ENCODE results near the gene FOXK2. TPM values are rescaled to one million over a fixed set of nuclear protein-coding genes. Genes with fewer than 3 reads are reported as not detected.
A peak's percentile ranks its signal among the peaks of the same experiment; 100 is the strongest.
"Not testable (repeated sequence)": the region's sequence is repeated elsewhere in the genome, so short reads cannot be mapped to it uniquely, and the experiment has no call there.

Gene FOXK2
- total and polyA plus RNA-seq, 2 experiments from 2014 or later, result 22.0 to 63.0 TPM

- TF ChIP-seq, protein P1, sequence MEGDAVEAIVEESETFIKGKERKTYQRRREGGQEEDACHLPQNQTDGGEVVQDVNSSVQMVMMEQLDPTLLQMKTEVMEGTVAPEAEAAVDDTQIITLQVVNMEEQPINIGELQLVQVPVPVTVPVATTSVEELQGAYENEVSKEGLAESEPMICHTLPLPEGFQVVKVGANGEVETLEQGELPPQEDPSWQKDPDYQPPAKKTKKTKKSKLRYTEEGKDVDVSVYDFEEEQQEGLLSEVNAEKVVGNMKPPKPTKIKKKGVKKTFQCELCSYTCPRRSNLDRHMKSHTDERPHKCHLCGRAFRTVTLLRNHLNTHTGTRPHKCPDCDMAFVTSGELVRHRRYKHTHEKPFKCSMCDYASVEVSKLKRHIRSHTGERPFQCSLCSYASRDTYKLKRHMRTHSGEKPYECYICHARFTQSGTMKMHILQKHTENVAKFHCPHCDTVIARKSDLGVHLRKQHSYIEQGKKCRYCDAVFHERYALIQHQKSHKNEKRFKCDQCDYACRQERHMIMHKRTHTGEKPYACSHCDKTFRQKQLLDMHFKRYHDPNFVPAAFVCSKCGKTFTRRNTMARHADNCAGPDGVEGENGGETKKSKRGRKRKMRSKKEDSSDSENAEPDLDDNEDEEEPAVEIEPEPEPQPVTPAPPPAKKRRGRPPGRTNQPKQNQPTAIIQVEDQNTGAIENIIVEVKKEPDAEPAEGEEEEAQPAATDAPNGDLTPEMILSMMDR (IDR thresholded peaks at IDR 0.05; ENCODE audit: low read depth, low read length), result no peak
- H3K27ac ChIP-seq, result no peak overlapping the region
- DNase-seq (ENCODE audit: low read depth in 1 of 2, low spot score in 1 of 2), result no peak
Measured at GRCh38 chr17:82561429-82562035, 42.0 kb downstream of the FOXK2 start.

GRCh38 chr17:82562718-82563220, 43.2 kb downstream of the FOXK2 start:
- H3K27me3 ChIP-seq; H3K9me3 ChIP-seq (ENCODE audit: low read depth); H3K4me3 ChIP-seq; H3K36me3 ChIP-seq; H3K27ac ChIP-seq; DNase-seq (ENCODE audit: low read depth in 1 of 2, low spot score in 1 of 2): not testable (repeated sequence)
- H3K4me1 ChIP-seq (ENCODE audit: low read depth), result peaks cover 20% of the 10 kb centered on the region

More at GRCh38 chr17:82561429-82562035, 42.0 kb downstream of the FOXK2 start:
- H3K9me3 ChIP-seq (ENCODE audit: low read depth), result no peaks in the 10 kb centered on the region
- peaks cover 20% of the 10 kb centered on the region for H3K4me1 ChIP-seq (ENCODE audit: low read depth)
- H3K4me3 ChIP-seq, result no peak overlapping the region
- peaks cover 7% of the 10 kb centered on the region for H3K36me3 ChIP-seq
- no peaks in the 10 kb centered on the region for H3K27me3 ChIP-seq

- H3K4me3 ChIP-seq, result no peak overlapping the region
- no peaks in the 10 kb centered on the region for H3K27me3 ChIP-seq
- H3K4me1 ChIP-seq (ENCODE audit: low read depth), result peaks cover 20% of the 10 kb centered on the region
- no peaks in the 10 kb centered on the region for H3K9me3 ChIP-seq (ENCODE audit: low read depth)
- TF ChIP-seq, protein P1 (IDR thresholded peaks at IDR 0.05; ENCODE audit: low read depth, low read length), result no peak
- no peak overlapping the region for H3K27ac ChIP-seq
- no peak for DNase-seq (ENCODE audit: low read depth in 1 of 2, low spot score in 1 of 2)
- H3K36me3 ChIP-seq, result peaks cover 11% of the 10 kb centered on the region
Measured at GRCh38 chr17:82563318-82563717, 43.8 kb downstream of the FOXK2 start.

DNA sequence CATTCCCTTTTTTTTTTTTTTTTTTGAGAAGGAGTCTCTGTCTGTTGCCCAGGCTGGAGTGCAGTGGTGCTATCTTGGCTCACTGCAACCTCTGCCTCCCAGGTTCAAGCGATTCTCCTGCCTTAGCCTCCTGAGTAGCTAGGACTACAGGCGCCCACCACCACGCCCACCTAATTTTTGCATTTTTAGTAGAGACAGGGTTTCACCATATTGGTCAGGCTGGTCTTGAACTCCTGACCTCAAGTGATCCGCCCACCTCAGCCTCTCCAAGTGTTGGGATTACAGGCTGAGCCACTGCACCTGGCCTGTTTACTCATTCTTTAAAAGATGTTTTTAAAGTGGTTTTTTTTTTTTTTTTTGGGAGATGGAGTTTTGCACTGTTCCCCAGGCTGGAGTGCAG, 44.2 kb downstream of the FOXK2 start:
- H3K36me3 ChIP-seq, result peaks cover 11% of the 10 kb centered on the region
- H3K27ac ChIP-seq; DNase-seq (ENCODE audit: low read depth in 1 of 2, low spot score in 1 of 2); H3K9me3 ChIP-seq (ENCODE audit: low read depth); H3K4me3 ChIP-seq; H3K27me3 ChIP-seq: not testable (repeated sequence)
- peaks cover 20% of the 10 kb centered on the region for H3K4me1 ChIP-seq (ENCODE audit: low read depth)

DNA sequence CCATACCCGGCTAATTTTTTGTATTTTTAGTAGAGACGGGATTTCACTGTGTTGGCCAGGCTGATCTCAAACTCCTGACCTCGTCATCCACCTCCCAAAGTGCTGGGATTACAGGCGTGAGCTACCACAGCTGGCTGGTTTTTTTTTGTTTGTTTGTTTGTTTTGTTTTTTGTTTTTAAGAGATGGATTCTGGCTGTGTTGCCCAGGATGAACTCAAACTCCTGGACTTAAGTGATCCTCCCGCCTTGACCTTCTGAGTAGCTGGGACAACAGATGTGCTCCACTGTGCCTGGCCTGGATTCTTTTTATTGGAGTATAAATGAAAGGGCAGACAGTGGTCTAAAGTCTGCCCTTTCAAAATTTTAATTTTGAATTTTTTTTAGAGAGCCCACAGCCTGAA, 44.7 kb downstream of the FOXK2 start:
- Histone ChIP-seq H3K27me3 (no peaks in the 10 kb centered on the region), H3K9me3 (ENCODE audit: low read depth) (no peaks in the 10 kb centered on the region), H3K4me1 (ENCODE audit: low read depth) (peaks cover 20% of the 10 kb centered on the region), H3K4me3 (no peak overlapping the region), H3K36me3 (peaks cover 11% of the 10 kb centered on the region), H3K27ac (no peak overlapping the region)
- no peak for DNase-seq (ENCODE audit: low read depth in 1 of 2, low spot score in 1 of 2)
- TF ChIP-seq, protein P1 (IDR thresholded peaks at IDR 0.05; ENCODE audit: low read depth, low read length), result no peak

DNA sequence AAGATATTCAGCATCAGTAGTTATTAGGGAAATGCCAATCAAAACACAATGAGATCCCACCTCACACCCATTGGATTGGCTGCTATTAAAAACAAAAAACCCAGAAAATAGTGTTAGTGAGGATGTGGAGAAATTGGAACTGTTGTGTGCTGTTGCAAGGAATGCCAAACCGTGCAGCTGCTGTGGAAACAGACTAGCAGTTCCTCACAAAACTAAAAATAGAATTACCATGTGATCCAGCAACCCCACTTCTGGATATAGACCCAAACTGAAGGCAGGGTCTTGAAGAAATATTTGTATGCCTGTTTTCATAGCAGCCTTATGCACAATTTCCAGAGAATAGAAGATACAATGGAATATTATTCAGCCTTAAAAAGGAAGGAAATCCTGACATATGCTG, 46.0 kb downstream of the FOXK2 start:
- TF ChIP-seq, protein P1 (IDR thresholded peaks at IDR 0.05; ENCODE audit: low read depth, low read length), result no peak
- Histone ChIP-seq H3K9me3 (ENCODE audit: low read depth) (no peaks in the 10 kb centered on the region), H3K4me3 (no peak overlapping the region), H3K27ac (peak overlapping the region; percentile 56), H3K4me1 (ENCODE audit: low read depth) (peaks cover 22% of the 10 kb centered on the region), H3K27me3 (no peaks in the 10 kb centered on the region), H3K36me3 (peaks cover 11% of the 10 kb centered on the region)
- peak in 1 of 2 donors; percentile 46 for DNase-seq (ENCODE audit: low read depth in 1 of 2, low spot score in 1 of 2)

Data from cardiac muscle cell (in vitro differentiated cells and primary cell).